GM19043 (cell line): ENCODE data around the gene PTPRK.
"Not testable (repeated sequence)": the region's sequence is repeated elsewhere in the genome, so short reads cannot be mapped to it uniquely, and the experiment has no call there.

Experiments
- ATAC-seq: cut with Tn5 transposase; IDR thresholded peaks from one replicate; pipeline ENCODE4 v1.9.1; 2021; ENCODE audit warnings: low read depth; ENCODE audit not compliant: unreplicated experiment

The PTPRK gene

DNA sequence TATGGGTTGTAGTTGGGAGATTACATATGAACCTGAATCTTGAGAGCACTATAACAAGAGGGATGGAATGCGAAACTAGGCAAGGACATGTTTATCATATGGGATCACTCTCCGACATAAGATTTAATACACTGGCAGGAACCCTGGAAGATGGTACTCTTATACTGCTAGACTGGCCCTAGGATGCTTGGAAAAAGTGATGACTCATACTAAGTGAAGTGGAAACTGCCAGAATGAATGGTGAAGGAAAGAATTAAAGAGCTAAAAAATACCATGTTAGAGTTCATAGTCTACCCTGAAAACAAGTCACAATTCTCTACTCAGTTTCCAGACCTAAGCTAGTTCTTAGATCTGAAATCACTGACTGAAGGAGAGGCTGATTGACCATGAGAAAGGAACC lies 574.0 kb downstream of the PTPRK start:
- no peak for ATAC-seq

DNA sequence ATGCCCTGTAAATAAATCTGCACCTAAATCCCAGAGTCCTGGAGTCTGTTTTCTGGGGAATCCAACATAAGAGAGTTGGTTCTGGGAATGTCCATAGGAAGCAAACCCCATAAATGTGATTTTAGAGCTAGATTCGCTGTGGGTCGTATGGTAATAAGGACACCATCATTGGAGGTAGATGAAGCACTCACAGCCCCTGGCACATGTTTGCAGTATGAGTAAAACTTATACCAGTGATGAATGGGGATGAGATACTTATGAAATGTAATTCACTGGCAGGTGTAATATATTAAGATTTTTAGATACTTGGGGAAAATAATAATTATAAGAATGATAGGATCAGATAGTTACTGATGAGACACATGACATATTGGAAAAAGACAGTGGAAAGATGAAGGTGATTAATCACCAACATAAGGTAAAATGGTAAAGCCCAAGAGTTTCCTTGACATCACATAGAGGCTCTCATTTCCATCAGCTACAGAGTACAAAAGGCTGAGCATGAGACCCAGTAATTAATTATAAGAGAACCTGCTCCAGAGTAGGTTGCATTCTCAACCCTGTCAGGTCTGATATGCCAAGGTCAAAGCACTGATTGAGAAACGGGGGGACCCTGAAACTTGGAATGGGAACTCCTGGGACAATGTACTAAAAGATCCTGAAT lies 574.8 kb downstream of the PTPRK start:
- no peak for ATAC-seq

DNA sequence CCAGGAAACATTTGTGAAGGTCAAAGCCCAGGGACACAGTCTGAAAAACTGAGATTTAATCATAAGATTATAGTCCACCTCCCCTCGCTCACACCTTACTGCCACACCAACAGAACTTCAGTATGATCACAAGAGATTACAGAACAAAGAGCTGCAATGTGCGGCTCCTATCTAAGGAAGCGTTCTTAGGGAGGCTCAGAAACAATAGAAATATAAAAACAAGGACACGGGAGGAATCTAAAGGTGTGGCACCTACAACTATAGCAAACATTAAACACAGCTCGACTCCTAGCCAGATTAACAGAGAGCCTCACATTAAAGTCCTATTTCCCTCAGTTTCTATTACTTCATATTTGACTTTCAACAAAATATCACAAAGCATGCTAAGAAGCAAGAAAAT lies 579.2 kb downstream of the PTPRK start:
- ATAC-seq, result no peak

DNA sequence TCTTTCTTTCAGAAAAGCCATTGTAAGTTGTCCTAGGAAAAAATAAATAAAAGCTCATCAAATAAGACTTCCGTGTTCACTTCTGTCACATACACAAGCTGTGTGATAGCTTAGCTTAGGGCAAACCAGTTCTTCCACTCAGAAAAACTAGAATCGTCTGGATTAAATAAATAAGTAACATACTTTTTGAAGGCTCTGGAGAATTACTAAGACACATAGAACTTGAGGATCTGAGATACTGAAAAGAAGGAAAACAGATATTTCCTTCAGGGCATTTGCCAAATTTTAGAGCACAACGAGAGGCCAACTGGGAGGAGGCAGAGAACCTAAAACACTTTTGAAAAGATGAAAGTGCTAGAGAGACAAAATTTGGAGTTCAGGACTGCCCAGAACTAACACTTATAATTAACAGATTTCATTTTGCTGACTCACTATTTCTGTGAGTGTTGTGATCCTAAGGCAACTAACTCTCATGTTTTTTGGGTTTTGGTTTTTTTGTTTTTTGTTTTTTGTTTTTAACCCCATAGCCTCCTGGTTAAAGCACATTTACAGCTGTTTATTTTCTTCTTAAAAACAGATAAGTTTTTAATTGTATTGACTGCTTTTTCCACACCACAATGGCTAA lies 580.8 kb downstream of the PTPRK start:
- no peak for ATAC-seq

DNA sequence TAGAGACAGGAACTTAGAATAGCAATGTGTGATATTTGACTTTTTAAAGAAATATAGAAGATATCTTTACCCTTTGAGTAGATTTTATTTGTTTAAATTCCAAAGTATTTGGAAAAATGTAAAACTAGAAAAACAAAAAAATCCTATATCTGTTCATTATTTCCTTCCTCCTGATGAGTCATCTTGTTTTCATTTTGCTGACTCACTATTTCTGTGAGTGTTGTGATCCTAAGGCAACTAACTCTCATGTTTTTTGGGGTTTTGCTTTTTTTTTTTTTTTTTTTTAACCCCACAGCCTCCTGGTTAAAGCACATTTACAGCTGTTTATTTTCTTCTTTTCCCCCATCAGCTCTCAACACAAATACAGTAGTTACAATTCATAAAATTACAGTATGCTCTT lies 581.7 kb downstream of the PTPRK start:
- no peak for ATAC-seq

DNA sequence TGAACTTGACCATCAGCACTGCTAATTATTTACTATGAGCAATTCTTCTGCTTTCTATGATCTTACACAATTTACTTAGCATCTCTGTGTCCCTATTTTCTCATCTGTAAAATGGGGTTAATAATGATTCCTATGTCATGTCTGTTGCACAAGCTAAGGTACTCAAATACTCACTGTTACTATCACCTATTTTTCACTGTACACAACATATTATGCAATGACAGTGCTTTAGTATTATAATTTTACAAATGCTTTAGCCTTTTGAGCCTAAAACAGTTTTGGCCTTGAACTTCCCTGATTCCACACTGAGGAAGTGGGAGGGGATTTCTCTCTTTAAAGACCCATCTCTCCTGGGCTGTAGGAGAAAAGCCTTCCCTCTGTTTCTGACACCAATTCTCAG lies 582.7 kb downstream of the PTPRK start:
- no peak for ATAC-seq

DNA sequence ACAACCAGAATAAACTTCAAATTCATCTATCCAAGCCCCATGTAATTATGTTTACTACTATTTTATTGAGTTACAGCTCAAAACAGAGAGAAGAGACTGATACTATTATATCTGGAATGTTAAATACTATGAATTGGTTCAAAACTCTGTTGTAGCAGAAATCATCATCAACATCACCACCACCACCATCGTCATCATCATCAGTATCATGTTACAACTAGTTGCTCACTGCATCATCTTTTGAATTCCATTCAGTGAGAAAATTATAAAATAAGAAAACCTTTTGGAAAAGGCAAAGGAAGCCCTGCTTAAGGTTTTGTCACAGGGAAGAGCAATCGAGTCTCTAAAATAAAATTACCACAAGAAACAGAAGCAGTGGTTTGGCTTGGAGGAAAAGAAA lies 583.3 kb downstream of the PTPRK start:
- ATAC-seq, result no peak

DNA sequence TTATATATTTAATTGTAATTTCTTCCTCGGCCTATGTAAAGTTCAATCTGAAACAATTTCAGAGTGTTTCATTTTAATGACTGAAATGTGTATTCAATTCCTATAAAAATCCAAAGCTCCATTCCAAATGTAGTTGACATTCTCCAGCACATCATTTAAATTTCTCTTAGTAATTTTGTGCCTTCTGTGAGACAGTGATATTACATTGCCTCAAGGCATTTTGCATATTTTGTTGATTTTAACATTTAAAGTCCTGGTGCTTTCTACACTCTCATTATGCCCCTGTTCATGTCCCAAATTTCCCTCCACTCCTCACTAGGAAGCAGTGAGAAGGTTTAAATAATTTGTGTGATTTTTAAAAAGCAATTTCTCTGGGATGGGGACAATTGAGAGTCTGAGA lies 585.4 kb downstream of the PTPRK start:
- no peak for ATAC-seq

DNA sequence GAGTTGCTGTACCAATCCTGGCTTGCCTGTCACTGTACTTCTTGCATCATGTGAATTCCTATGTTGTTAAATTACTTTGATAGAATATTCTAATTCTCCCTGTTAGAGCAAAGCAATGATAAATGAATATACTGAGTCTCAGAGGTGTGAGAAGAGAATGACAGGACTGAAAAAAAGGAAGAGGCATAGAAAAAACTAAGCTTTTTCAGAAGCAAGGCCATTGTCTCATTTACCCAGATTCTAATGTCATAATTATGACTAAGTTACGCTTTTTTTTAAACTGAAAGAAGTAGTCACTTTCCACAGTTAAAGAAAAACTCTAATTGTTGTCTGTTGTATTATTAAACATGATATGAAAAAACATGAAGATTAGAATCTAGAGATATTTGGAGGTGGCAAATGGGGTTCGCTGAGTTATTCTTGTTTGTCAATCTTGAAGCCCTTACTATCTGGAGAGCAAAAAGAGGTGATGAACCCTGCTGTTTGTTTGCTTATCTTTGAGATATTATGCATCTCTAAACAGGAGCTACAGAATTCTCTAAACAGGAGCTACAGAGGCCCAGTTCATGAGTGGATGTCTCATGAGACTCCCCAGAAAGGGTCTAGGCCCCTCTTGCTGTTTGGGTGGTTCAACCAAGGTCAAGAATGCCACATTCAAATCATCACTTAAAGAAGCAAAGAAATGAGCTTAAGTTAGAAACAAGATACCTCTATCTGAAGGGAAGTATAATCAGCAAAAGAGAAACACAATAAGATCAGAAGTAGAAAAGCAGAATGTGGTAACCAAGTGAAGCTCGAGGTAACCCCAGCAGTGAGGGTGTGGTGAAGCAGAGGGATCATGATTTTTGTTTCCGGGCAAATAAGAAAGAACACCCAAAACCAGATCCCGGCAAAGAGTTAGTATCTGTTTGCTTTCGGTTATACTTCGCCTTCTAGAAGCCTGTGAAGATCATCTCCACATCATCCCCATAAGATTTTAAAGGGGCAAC lies 586.3 kb downstream of the PTPRK start:
- ATAC-seq, result no peak

DNA sequence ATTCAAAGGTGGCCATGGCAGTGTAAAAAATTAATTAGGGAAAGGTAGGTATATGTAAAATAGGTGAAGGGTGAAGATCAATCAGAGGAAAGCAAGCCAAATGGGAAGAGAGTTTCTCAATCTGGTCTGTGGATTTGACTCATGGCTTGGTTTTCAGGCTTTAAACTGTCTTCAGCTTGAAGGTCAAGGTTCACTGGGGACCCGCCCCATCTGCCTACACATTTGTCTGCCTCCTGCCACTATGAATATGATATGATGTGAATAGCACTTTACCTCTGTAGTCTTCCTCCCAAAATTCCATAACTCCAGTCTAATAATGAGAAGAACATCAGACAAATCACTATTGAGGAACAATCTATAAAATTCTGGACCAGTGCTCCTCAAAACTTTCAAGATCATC lies 587.3 kb downstream of the PTPRK start:
- no peak for ATAC-seq

DNA sequence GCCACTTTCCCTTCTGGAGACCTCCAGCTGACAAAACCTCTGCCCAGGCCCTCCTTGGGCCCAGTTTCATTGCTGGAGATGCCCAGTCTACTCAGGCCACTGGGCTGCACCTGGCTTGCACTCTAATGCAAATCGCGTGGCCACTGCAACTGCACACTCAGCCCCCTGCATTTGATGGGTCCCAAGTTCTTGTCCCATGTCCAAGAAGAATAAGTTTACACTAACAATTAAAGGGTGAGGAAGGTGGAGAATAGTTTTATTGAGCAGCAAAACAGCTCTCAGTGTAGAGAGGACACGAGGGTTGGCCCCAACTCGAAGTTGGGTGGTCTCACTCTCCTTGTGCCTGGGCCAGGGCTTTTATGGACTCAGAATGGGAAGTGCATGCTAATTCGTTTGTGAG lies 587.7 kb downstream of the PTPRK start:
- no peak for ATAC-seq

DNA sequence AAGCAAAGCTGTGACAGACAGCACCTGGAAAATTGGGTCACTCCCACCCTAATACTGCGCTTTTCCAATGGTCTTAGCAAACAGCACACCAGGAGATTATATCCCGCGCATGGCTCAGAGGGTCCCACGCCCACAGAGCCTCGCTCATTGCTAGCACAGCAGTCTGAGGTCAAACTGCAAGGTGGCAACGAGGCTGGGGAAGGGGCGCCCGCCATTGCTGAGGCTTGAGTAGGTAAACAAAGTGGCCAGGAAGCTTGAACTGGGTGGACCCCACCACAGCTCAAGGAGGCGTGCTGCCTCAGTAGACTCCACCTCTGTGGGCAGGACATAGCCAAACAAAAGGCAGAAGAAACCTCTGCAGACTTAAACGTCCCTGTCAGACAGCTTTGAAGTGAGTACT lies 594.0 kb downstream of the PTPRK start:
- ATAC-seq, result not testable (repeated sequence)

DNA sequence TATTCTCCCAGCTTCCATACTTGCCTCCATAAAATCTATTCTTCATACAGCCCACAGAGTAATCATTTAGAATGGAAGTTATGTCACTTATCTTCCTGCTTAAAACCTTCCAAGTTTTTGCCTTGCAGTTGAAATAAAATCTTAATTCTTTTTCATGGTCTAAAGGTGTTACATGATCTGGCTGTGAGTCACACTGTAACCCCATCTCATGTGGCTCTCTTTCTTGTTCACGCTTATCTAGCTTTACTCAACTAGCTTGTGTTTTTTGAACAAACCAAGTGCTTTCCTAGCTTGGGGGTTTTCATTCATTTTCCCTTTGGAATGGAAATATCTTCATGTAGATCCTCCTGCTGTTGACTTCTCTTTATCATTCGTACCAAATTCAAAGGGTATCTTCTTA lies 596.0 kb downstream of the PTPRK start:
- ATAC-seq, result no peak

DNA sequence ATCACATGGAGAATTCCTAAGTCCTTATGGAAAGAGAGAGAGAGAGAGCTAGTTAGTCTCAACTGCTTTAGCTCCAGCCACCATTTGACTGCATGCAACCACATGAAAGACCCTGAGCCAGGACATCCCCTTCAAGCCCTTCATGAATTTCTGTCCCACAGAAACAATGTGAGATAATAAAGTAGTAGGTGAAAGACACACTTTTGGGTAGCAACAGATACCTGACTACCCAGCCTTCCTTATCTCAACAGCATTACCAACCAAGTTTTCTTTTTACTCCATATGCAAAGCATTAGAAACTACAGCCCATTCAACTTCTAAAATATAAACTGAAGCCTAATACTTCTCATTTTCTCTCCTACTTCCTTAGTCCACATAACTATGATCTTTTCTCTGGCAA lies 596.4 kb downstream of the PTPRK start:
- no peak for ATAC-seq

DNA sequence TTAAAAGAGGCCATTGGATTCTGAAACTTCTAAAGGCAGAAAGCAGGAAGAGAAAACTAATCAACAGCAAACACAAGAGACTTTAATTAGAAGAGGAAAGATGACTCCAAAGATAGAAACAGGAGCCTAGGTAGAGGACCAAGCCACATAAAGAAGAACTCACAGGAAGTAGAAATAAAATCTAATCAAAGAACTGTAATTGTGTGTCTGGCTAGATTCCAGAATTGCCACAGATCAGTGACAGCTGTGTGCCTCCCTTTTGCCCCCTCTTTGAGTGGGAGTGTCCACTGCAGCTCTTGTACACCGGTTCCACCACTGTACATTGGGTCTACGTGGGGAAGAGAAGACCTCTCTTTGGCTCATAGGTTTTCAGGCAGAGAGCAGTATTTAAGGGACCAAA lies 597.3 kb downstream of the PTPRK start:
- ATAC-seq, result no peak

DNA sequence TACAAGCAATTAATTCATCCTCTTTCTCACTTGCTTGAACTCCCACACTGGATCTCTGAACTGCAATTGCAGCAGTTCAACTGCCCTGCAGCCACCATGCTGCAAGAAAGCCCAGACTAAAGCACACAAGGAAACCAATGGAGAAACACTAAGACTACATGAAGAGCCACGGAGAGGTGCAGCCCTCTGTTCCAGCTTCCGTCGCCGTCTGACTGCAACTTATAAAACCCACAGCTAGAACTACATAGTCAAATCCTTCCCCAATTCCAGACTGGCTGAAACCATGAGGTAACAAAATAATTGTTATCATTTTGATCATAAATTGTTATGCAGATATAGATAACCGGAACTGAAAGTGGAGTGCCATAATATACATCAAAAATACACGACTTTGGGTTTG lies 598.4 kb downstream of the PTPRK start:
- no peak for ATAC-seq

DNA sequence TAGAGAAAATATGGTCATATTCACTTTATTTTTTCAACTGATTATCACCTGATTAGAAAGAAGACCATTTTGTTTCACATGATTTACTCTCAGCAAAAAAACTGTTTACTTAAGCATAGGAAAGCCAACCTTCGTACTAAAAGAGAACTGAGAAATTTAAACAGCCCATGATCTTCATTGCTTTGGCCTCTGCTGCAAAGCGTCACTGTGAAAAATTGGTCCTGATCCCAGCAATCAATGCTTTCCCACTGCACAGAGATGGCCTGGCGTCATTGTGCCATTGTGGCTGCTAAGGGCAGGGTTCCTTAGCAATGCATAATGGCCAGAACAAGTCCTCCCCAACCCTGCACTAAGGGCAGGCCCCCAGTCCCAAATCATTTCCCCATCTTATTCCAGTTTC lies 599.6 kb downstream of the PTPRK start:
- ATAC-seq, result no peak
